RWPE1 (cell line): ENCODE results near the gene KRTAP5-6.

Experiments used
- CTCF ChIA-PET: fragments of 350-600 bp; sonication (Branson Sonifier 250); formaldehyde crosslinking; extraction: SDS; loops from one replicate; lab custom pipeline; 2021; lab: Yijun Ruan, JAX
- POLR2A ChIA-PET: fragments of 400-600 bp; formaldehyde crosslinking; extraction: SDS; loops from one replicate; lab custom pipeline; 2020; ENCODE audit warnings: antibody characterized with exemption; ENCODE audit not compliant: low non-redundant PET; lab: Yijun Ruan, JAX
- DNase-seq: peaks from one replicate; pipeline ENCODE4 v3.0.0; 2012; ENCODE audit warnings: low spot score
- H3K27ac ChIP-seq: fragments of 450-650 bp; 2 replicates; pipeline ENCODE4 v1.5.1; 2017
- TF ChIP-seq, protein P1 (sequence below): fragments of 450-650 bp; conservative IDR thresholded peaks from 2 replicates; pipeline ENCODE4 v1.5.1; 2017; ENCODE audit warnings: low read depth, mild to moderate bottlenecking

The KRTAP5-6 gene

DNA sequence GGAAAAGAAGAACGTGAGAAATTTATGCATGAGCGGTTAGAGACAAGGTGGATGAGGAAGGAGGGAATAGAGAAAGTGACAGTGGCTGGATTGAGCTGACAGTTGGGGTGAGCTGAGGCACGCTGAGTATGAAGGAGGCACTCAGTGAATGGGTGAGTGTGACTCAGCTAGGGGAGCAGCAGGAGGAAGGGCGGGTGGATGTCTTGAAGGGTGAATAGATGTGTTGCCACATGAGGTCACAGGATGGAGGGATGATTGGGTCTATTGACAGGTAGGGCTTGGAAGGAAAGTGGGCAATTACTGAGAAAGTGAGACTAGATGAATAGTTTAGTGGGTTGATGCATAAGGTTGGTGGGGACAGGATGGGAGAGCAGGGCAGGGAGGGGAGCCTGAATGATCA lies 45.4 kb downstream of the KRTAP5-6 start:
- no peak for DNase-seq
- ChIA-PET CTCF (interaction anchor here (0.5 kb wide), 1 partner anchor 114 kb away, joined by 3 read pairs; no protein-coding TSS in a partner anchor), POLR2A (no interaction called here)
- peak overlapping the region; percentile 51 for H3K27ac ChIP-seq
- TF ChIP-seq, protein P1, sequence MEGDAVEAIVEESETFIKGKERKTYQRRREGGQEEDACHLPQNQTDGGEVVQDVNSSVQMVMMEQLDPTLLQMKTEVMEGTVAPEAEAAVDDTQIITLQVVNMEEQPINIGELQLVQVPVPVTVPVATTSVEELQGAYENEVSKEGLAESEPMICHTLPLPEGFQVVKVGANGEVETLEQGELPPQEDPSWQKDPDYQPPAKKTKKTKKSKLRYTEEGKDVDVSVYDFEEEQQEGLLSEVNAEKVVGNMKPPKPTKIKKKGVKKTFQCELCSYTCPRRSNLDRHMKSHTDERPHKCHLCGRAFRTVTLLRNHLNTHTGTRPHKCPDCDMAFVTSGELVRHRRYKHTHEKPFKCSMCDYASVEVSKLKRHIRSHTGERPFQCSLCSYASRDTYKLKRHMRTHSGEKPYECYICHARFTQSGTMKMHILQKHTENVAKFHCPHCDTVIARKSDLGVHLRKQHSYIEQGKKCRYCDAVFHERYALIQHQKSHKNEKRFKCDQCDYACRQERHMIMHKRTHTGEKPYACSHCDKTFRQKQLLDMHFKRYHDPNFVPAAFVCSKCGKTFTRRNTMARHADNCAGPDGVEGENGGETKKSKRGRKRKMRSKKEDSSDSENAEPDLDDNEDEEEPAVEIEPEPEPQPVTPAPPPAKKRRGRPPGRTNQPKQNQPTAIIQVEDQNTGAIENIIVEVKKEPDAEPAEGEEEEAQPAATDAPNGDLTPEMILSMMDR = no peak

DNA sequence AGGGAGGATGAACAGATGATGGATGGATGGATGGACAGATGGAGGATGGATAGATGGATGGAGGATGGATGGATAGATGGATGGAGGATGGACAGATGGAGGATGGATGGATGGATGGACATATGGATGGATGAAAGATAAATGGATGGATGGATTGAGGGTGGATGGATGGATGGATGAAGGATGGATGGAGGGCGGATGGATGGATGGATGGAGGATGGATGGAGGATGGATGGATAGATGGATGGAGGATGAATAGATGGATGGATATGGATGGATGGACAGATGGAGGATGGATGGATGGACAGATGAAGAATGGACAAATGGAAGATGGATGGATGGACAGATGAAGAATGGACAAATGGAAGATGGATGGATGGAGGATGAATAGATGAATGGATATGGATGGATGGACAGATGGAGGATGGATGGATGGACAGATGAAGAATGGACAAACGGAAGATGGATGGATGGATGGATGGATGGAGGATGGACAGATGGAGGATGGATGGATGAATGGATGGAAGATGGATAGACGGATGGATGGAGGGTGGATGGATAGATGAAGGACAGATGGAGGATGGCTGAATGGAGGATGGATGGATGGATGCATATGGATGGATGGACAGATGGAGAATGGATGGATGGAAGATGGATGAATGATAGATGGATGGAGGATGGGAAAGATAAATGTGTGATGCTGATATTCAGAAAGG lies 46.0 kb downstream of the KRTAP5-6 start:
- TF ChIP-seq, protein P1 = no peak
- CTCF ChIA-PET = interaction anchor here (2.1 kb wide), 1 partner anchor 50 kb away, joined by 6 read pairs; no protein-coding TSS in a partner anchor
- DNase-seq = no peak
- peak overlapping the region; percentile 88 for H3K27ac ChIP-seq
- POLR2A ChIA-PET = no interaction called here

DNA sequence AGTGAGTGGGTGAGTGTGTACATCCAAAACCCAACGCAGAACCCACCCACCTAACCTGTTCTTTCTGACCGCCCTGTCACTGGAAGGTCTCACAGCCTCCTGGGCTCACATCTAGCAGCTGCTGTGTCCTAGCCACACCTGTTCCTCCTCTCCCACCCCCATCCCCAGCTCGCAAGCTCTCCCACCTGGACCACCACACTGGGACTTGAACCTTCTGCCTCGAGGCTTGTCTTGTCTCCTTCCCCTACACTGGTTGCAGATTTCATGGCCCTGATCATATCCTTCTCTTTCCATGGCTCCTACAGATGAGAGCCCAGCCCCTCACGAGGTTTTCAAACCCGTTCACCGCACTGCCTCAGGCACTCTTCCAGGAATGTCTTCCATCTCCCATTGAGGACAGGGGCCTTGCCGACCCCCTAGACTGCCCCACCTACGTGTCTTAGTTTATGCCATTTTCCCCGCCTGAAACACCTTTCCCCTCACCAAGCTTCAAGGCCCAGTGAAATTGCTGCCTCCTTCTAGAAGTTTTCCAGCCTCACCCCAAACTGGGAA lies 46.7 kb downstream of the KRTAP5-6 start:
- TF ChIP-seq, protein P1 = no peak
- peak overlapping the region; percentile 88 for H3K27ac ChIP-seq
- POLR2A ChIA-PET = interaction anchor here (0.6 kb wide), 1 partner anchor 91 kb away, joined by 3 read pairs; no protein-coding TSS in a partner anchor
- DNase-seq = no peak
- CTCF ChIA-PET = interaction anchor here (0.5 to 2.1 kb wide), 6 partner anchors 11 to 139 kb away, joined by 3 to 8 read pairs (median 4); no protein-coding TSS in a partner anchor

DNA sequence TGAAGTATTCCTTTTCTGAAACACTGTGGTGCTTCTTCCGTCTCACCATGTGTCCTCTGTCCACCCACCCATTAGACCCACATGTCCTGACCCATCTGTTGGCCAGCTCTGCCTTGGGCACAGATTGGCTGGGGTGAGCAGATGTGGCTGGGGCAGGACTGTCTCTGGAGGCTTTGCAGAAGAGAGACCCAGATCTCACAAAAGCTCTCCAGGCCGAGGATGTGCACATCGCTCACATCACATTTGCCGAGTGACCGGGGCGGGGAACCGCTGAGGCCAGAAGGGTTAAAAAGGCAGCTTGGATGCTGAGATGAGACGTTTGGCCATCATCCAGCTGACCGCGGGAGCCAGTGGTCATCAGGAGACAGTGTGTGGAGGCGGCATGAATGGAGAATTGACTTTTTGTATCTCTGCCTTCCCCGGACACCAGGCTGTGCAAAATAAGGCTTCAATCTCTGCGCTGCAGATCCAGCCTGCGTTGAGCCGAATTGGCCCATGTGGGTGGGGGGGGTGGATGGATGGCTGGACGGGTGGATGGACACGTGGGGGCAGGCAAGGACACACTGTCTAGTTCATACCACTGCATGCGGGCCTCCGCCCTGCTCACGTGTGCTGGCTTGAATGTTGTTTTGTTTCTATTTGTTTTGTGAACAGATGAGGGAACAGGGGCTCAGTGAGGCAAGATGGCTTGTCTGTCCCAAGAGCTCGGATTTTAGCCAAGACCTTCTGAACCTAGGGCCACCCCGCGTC lies 47.3 kb downstream of the KRTAP5-6 start:
- peak overlapping the region; percentile 88 for H3K27ac ChIP-seq
- POLR2A ChIA-PET = interaction anchor here (0.6 to 0.7 kb wide), 2 partner anchors 92 to 104 kb away, joined by 3 read pairs; no protein-coding TSS in a partner anchor
- DNase-seq = no peak
- TF ChIP-seq, protein P1 = no peak
- CTCF ChIA-PET = interaction anchor here (0.5 to 2.1 kb wide), 6 partner anchors 12 to 138 kb away, joined by 3 to 8 read pairs (median 4); no protein-coding TSS in a partner anchor

DNA sequence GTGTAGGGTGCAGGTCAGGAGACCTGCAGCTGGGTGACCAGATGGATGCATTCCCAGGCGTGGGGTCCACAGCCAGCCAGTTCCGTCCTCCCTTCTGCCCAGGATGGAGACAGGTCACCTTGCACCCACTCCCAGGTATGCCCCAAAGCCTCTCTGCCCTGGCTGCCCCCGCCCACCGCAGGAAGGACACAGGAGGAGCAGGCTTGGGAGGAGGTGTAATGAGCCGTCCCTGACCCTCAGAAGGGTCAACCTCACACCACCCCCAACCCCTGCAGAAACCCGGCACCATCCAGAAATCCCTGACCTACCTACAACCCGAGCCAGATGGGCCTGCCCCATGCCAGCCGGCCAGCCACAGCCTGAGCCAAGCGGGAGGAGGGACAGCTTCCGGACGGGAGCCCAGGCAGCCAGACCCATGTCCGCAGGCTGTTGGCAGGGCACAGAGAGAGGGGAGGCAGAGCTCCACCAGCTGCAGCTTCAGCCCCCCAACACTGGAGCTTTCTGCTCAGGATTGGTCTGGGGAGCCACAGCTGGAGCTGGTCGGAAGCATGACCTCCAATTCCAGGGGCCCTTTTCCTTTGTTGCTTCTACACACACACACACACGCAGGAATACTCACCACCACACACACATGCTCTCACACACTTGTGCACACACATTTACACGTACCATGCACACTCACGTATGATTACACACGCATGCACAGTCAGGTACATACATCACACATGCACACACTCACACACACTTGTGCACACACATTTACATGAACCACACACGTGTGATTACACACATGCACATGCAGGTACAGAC lies 48.1 kb downstream of the KRTAP5-6 start:
- no peak for DNase-seq
- TF ChIP-seq, protein P1 = no peak
- ChIA-PET POLR2A (interaction anchor here (0.7 kb wide), 1 partner anchor 103 kb away, joined by 3 read pairs; no protein-coding TSS in a partner anchor), CTCF (interaction anchor here (0.6 to 2.1 kb wide), 4 partner anchors 52 to 137 kb away, joined by 3 to 8 read pairs (median 6); no protein-coding TSS in a partner anchor)
- peak overlapping the region; percentile 88 for H3K27ac ChIP-seq
